Skin of body (tissue), 2 donors: ENCODE measurements around the gene PSORS1C1. TPM values are rescaled to one million over a fixed set of nuclear protein-coding genes. Genes with fewer than 3 reads are reported as not detected.

Experiments
- DNase-seq: peaks from one replicate; lab custom pipeline; 2025; lab: John Stamatoyannopoulos, UW
- total RNA-seq: library from RNA; depleted of rRNA; stranded (reverse); fragments of >200 nt; gene quantifications from one replicate; pipeline ENCODE4 v1.2.3, GENCODE V29; 2014

The PSORS1C1 gene
- total RNA-seq, 1 donor from 2014 or later = 5.9 TPM

GRCh38 chr6:31125586-31126363 lies 11.2 kb downstream of the PSORS1C1 start:
- DNase-seq = no peak

- DNase-seq = no peak
These were observed 12.0 kb downstream of the PSORS1C1 start for GRCh38 chr6:31126396-31127175.

GRCh38 chr6:31128093-31128676 lies 13.6 kb downstream of the PSORS1C1 start:
- DNase-seq = no peak

GRCh38 chr6:31129130-31129529 lies 14.5 kb downstream of the PSORS1C1 start:
- DNase-seq = no peak

- no peak for DNase-seq
These were observed 16.2 kb downstream of the PSORS1C1 start for GRCh38 chr6:31130751-31131150.

- no peak for DNase-seq
These were observed 17.0 kb downstream of the PSORS1C1 start for GRCh38 chr6:31131595-31131994.

GRCh38 chr6:31132806-31133205 lies 18.2 kb downstream of the PSORS1C1 start:
- DNase-seq = no peak

GRCh38 chr6:31135710-31136109 lies 21.1 kb downstream of the PSORS1C1 start:
- no peak for DNase-seq

GRCh38 chr6:31138982-31139381 lies 24.4 kb downstream of the PSORS1C1 start, which contains the start of gene PSORS1C2:
PSORS1C2 (minus strand) TSS chr6:31139066; CDS start chr6:31139026, 40 bp downstream.
- DNase-seq = no peak

- no peak for DNase-seq
These were observed 25.0 kb downstream of the PSORS1C1 start for GRCh38 chr6:31139599-31139998.

GRCh38 chr6:31140643-31141042 lies 26.0 kb downstream of the PSORS1C1 start:
- DNase-seq = no peak

GRCh38 chr6:31142361-31142761 lies 27.8 kb downstream of the PSORS1C1 start:
- DNase-seq = peak; percentile 45

- DNase-seq = no peak
These were observed 28.5 kb downstream of the PSORS1C1 start for GRCh38 chr6:31143148-31143547.

GRCh38 chr6:31144296-31144969 lies 29.8 kb downstream of the PSORS1C1 start:
- no peak for DNase-seq

GRCh38 chr6:31144970-31145340 lies 30.4 kb downstream of the PSORS1C1 start:
- no peak for DNase-seq

- DNase-seq = no peak
These were observed 30.8 kb downstream of the PSORS1C1 start for GRCh38 chr6:31145386-31145785.

- no peak for DNase-seq
These were observed 35.3 kb downstream of the PSORS1C1 start for GRCh38 chr6:31149827-31150447.

GRCh38 chr6:31152781-31153180 lies 38.2 kb downstream of the PSORS1C1 start:
- no peak for DNase-seq

GRCh38 chr6:31154436-31154835 lies 39.8 kb downstream of the PSORS1C1 start:
- DNase-seq = no peak

- no peak for DNase-seq
These were observed 42.0 kb downstream of the PSORS1C1 start for GRCh38 chr6:31156641-31157040.

GRCh38 chr6:31157513-31158139 lies 43.0 kb downstream of the PSORS1C1 start, which contains the start of gene CCHCR1:
CCHCR1 (minus strand) TSS chr6:31157802; CDS start chr6:31157600, 202 bp downstream.
- no peak for DNase-seq
